Right atrium auricular region (tissue), 2 donors: ENCODE measurements around the gene GNAT2. TPM values are rescaled to one million over a fixed set of nuclear protein-coding genes. Genes with fewer than 3 reads are reported as not detected.

Experiments
- DNase-seq: peaks from one replicate; pipeline ENCODE4 v3.0.0-alpha.2; 2019; ENCODE audit warnings: low spot score
- H3K27ac ChIP-seq, 2 donors: fragments of 200-600 bp; sonication (generic); 1 replicate in 1 of 2; 2 replicates in 1 of 2; pipeline ENCODE4 v1.5.1; 2016 to 2019
- H3K27me3 ChIP-seq, 2 donors: fragments of 200-600 bp; sonication (generic); one replicate each; pipeline versions ENCODE4 v1.5.1 to v1.6.0; 2017 to 2019
- H3K36me3 ChIP-seq: fragments of 200-600 bp; sonication (generic); one replicate; pipeline ENCODE4 v1.5.1; 2016
- H3K4me1 ChIP-seq, 2 donors: fragments of 200-600 bp; sonication (generic); one replicate each; pipeline versions ENCODE4 v1.5.1 to v1.6.0; 2017 to 2019
- H3K4me3 ChIP-seq, 2 donors: fragments of 200-600 bp; sonication (generic); 1 replicate in 1 of 2; 2 replicates in 1 of 2; pipeline ENCODE4 v1.5.1; 2017 to 2019; ENCODE audit warnings: mild to moderate bottlenecking in 1 of 2, moderate library complexity in 1 of 2
- H3K9me3 ChIP-seq, 2 donors: fragments of 200-600 bp; sonication (generic); one replicate each; pipeline ENCODE4 v1.5.1; 2019
- CTCF ChIP-seq, 2 donors: fragments of 200-600 bp; sonication (generic); IDR thresholded peaks; one replicate each; pipeline ENCODE4 v1.5.1; 2019; ENCODE audit warnings: antibody characterized with exemption in 2 of 2
- total RNA-seq, 2 donors: library from RNA; depleted of rRNA; stranded (reverse); fragments of >200 nt; gene quantifications; one replicate each; pipeline ENCODE4 v1.1.0, GENCODE V29; 2016

GNAT2 gene
- total RNA-seq, 2 donors from 2014 or later = 0.59 TPM; not detected in 1

GRCh38 chr1:109641078-109641740 is 21.8 kb upstream of the GNAT2 start:
- Histone ChIP-seq H3K4me1 (peaks cover 0 to 14% of the 10 kb centered on the region in 2 donors), H3K27me3 (no peaks in the 10 kb centered on the region), H3K27ac (no peak overlapping the region), H3K36me3 (no peaks in the 10 kb centered on the region), H3K4me3 (no peak overlapping the region), H3K9me3 (no peaks in the 10 kb centered on the region)
- DNase-seq = peak; percentile 30
- no peak for TF ChIP-seq CTCF (IDR thresholded peaks at IDR 0.05)

GRCh38 chr1:109640285-109640865 is 21.0 kb upstream of the GNAT2 start:
- Histone ChIP-seq H3K9me3 (no peaks in the 10 kb centered on the region), H3K4me1 (peaks cover 0 to 23% of the 10 kb centered on the region in 2 donors), H3K4me3 (no peak overlapping the region), H3K36me3 (no peaks in the 10 kb centered on the region), H3K27me3 (no peaks in the 10 kb centered on the region), H3K27ac (no peak overlapping the region)
- peak; percentile 97 to 98 for TF ChIP-seq CTCF (IDR thresholded peaks at IDR 0.05)
- peak; percentile 89 for DNase-seq

- no peaks in the 10 kb centered on the region for H3K9me3 ChIP-seq
- no peaks in the 10 kb centered on the region for H3K36me3 ChIP-seq
- no peaks in the 10 kb centered on the region for H3K27me3 ChIP-seq
- DNase-seq = peak; percentile 50
- no peak overlapping the region for H3K4me3 ChIP-seq
- H3K27ac ChIP-seq = no peak overlapping the region
- no peak for TF ChIP-seq CTCF (IDR thresholded peaks at IDR 0.05)
- peaks cover 0 to 23% of the 10 kb centered on the region in 2 donors for H3K4me1 ChIP-seq
These were observed 20.4 kb upstream of the GNAT2 start for GRCh38 chr1:109639841-109640184.

GRCh38 chr1:109639063-109639840 is 19.8 kb upstream of the GNAT2 start:
- no peak for DNase-seq
- Histone ChIP-seq H3K36me3 (no peaks in the 10 kb centered on the region), H3K4me1 (peaks cover 0 to 23% of the 10 kb centered on the region in 2 donors), H3K4me3 (no peak overlapping the region), H3K27ac (no peak overlapping the region), H3K9me3 (no peaks in the 10 kb centered on the region), H3K27me3 (no peaks in the 10 kb centered on the region)
- no peak for TF ChIP-seq CTCF (IDR thresholded peaks at IDR 0.05)

GRCh38 chr1:109637446-109637845 is 18.0 kb upstream of the GNAT2 start:
- H3K27me3 ChIP-seq = no peaks in the 10 kb centered on the region
- H3K36me3 ChIP-seq = no peaks in the 10 kb centered on the region
- no peak overlapping the region for H3K4me3 ChIP-seq
- peaks cover 0 to 15% of the 10 kb centered on the region in 2 donors for H3K4me1 ChIP-seq
- H3K27ac ChIP-seq = no peak overlapping the region
- peak; percentile 49 for DNase-seq
- no peak for TF ChIP-seq CTCF (IDR thresholded peaks at IDR 0.05)
- H3K9me3 ChIP-seq = no peaks in the 10 kb centered on the region
